ENCODE data around the gene NEK9. TPM values are rescaled to one million over a fixed set of nuclear protein-coding genes. Genes with fewer than 3 reads are reported as not detected.

Gene NEK9
- total and polyA plus RNA-seq, 9 of the 15 experiments (the other 6 are each of a cell fraction or from before 2014, with no cell fraction given): 2.8 to 39.6 (median 19.8) TPM

DNA sequence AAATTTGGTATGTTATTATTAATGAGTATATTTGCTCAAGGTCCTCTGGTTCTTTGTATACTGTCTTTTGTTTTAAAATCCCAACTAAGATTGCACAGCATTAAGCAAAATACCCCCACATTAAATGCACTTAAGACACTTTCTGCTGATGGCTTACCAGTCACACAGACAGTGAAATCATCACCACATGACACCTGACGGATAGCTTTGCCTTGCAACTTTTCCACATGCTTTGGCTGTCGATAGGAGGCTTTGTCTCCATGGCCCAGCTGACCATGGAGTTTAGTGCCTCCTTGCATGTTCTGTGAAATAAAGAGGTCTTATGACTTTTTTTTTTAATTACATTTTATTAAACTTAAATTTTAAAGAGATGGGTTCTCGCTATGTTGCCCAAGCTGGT, 19.7 kb downstream of the NEK9 start:
- POLR2A ChIA-PET: interaction anchor here (1.2 to 1.8 kb wide), 2 partner anchors 8 to 19 kb away, joined by 3 to 6 read pairs; partner anchors contain the start of gene NEK9
- ATAC-seq: no peak
- intact Hi-C loops (cut with micrococcal nuclease) (no loop called here), in situ Hi-C loops (cut with MboI) (no loop called here)
- CTCF ChIA-PET (ENCODE audit: low intra/inter-chr PET ratio): no interaction called here
- FAIRE-seq: no peak
- no peak overlapping the region for H2AFZ ChIP-seq (ENCODE audit: low read depth, low read length)
- H3K79me2 ChIP-seq (ENCODE audit: control insufficient read depth, insufficient read depth, low read length): no peaks in the 10 kb centered on the region
- peaks cover 45% of the 10 kb centered on the region; the same call in 2 of the 3 replicates for H3K36me3 ChIP-seq (ENCODE audit: control insufficient read depth, insufficient read depth, low read length)
- H3K4me3 ChIP-seq: no peak overlapping the region
- H3K9me3 ChIP-seq (replicated peaks; ENCODE audit: control insufficient read depth, insufficient read depth, low read depth, low read length): no peaks in the 10 kb centered on the region
- H3K27ac ChIP-seq (ENCODE audit: extremely low read depth, low read depth, low read length): no peak overlapping the region
- DNase-seq (ENCODE audit: extremely low read depth in 1 of 4, low spot score in 3 of 4): no peak
- no TSS peak for BruUV-seq (replicated peaks)
- H3K4me1 ChIP-seq (replicated peaks in 1 of 2; ENCODE audit: control insufficient read depth in 2 of 2, insufficient read depth in 2 of 2, low read length in 2 of 2): no peaks in the 10 kb centered on the region
- WGBS (ENCODE audit: insufficient coverage, low coverage, missing lambda C conversion rate): 84% methylated on average over 3 of the region's 3 CpGs
- H3K9ac ChIP-seq (ENCODE audit: insufficient read depth in 1 of 2, low read depth in 2 of 2, low read length in 2 of 2): no peak overlapping the region
- H3K4me2 ChIP-seq (ENCODE audit: insufficient read depth, low read length): no peak overlapping the region
- no peaks in the 10 kb centered on the region for H4K20me1 ChIP-seq (replicated peaks; ENCODE audit: control insufficient read depth, insufficient read depth, low read length)
- no peaks in the 10 kb centered on the region for H3K27me3 ChIP-seq (ENCODE audit: control insufficient read depth in 2 of 2, insufficient read depth in 2 of 2, low read length in 2 of 2)
- no peaks in the 10 kb centered on the region for H3K9me1 ChIP-seq (ENCODE audit: control insufficient read depth, insufficient read depth, low read length)
- TF ChIP-seq, protein P1, sequence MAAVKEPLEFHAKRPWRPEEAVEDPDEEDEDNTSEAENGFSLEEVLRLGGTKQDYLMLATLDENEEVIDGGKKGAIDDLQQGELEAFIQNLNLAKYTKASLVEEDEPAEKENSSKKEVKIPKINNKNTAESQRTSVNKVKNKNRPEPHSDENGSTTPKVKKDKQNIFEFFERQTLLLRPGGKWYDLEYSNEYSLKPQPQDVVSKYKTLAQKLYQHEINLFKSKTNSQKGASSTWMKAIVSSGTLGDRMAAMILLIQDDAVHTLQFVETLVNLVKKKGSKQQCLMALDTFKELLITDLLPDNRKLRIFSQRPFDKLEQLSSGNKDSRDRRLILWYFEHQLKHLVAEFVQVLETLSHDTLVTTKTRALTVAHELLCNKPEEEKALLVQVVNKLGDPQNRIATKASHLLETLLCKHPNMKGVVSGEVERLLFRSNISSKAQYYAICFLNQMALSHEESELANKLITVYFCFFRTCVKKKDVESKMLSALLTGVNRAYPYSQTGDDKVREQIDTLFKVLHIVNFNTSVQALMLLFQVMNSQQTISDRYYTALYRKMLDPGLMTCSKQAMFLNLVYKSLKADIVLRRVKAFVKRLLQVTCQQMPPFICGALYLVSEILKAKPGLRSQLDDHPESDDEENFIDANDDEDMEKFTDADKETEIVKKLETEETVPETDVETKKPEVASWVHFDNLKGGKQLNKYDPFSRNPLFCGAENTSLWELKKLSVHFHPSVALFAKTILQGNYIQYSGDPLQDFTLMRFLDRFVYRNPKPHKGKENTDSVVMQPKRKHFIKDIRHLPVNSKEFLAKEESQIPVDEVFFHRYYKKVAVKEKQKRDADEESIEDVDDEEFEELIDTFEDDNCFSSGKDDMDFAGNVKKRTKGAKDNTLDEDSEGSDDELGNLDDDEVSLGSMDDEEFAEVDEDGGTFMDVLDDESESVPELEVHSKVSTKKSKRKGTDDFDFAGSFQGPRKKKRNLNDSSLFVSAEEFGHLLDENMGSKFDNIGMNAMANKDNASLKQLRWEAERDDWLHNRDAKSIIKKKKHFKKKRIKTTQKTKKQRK (IDR thresholded peaks at IDR 0.05; ENCODE audit: borderline replicate concordance, low read depth, low read length): no peak
- TF ChIP-seq SMAD1 (IDR thresholded peaks at IDR 0.05; ENCODE audit: low read depth, low read length, partially characterized antibody) (no peak), TCF7L2 (IDR thresholded peaks at IDR 0.05; ENCODE audit: low read depth, low read length) (no peak)
- TF ChIP-seq, protein P2, sequence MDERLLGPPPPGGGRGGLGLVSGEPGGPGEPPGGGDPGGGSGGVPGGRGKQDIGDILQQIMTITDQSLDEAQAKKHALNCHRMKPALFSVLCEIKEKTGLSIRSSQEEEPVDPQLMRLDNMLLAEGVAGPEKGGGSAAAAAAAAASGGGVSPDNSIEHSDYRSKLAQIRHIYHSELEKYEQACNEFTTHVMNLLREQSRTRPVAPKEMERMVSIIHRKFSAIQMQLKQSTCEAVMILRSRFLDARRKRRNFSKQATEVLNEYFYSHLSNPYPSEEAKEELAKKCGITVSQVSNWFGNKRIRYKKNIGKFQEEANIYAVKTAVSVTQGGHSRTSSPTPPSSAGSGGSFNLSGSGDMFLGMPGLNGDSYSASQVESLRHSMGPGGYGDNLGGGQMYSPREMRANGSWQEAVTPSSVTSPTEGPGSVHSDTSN (CRISPR knock-in tag; IDR thresholded peaks at IDR 0.05; ENCODE audit: low read depth): no peak
- TF ChIP-seq, protein P2 (tag; conservative IDR thresholded peaks at IDR 0.05; ENCODE audit: low read depth): no peak
- TF ChIP-seq, protein P3, sequence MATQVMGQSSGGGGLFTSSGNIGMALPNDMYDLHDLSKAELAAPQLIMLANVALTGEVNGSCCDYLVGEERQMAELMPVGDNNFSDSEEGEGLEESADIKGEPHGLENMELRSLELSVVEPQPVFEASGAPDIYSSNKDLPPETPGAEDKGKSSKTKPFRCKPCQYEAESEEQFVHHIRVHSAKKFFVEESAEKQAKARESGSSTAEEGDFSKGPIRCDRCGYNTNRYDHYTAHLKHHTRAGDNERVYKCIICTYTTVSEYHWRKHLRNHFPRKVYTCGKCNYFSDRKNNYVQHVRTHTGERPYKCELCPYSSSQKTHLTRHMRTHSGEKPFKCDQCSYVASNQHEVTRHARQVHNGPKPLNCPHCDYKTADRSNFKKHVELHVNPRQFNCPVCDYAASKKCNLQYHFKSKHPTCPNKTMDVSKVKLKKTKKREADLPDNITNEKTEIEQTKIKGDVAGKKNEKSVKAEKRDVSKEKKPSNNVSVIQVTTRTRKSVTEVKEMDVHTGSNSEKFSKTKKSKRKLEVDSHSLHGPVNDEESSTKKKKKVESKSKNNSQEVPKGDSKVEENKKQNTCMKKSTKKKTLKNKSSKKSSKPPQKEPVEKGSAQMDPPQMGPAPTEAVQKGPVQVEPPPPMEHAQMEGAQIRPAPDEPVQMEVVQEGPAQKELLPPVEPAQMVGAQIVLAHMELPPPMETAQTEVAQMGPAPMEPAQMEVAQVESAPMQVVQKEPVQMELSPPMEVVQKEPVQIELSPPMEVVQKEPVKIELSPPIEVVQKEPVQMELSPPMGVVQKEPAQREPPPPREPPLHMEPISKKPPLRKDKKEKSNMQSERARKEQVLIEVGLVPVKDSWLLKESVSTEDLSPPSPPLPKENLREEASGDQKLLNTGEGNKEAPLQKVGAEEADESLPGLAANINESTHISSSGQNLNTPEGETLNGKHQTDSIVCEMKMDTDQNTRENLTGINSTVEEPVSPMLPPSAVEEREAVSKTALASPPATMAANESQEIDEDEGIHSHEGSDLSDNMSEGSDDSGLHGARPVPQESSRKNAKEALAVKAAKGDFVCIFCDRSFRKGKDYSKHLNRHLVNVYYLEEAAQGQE (IDR thresholded peaks at IDR 0.05; ENCODE audit: borderline replicate concordance): no peak
- TF ChIP-seq, protein P3 (CRISPR knock-in tag; IDR thresholded peaks at IDR 0.05; ENCODE audit: low read depth): no peak
